ENCODE results near the gene SOWAHA. TPM values are rescaled to one million over a fixed set of nuclear protein-coding genes. Genes with fewer than 3 reads are reported as not detected.
A peak's percentile ranks its signal among the peaks of the same experiment; 100 is the strongest.
"Not testable (repeated sequence)": the region's sequence is repeated elsewhere in the genome, so short reads cannot be mapped to it uniquely, and the experiment has no call there.

SOWAHA gene
- total RNA-seq, 1 experiment from 2014 or later, result 2.9 TPM

DNA sequence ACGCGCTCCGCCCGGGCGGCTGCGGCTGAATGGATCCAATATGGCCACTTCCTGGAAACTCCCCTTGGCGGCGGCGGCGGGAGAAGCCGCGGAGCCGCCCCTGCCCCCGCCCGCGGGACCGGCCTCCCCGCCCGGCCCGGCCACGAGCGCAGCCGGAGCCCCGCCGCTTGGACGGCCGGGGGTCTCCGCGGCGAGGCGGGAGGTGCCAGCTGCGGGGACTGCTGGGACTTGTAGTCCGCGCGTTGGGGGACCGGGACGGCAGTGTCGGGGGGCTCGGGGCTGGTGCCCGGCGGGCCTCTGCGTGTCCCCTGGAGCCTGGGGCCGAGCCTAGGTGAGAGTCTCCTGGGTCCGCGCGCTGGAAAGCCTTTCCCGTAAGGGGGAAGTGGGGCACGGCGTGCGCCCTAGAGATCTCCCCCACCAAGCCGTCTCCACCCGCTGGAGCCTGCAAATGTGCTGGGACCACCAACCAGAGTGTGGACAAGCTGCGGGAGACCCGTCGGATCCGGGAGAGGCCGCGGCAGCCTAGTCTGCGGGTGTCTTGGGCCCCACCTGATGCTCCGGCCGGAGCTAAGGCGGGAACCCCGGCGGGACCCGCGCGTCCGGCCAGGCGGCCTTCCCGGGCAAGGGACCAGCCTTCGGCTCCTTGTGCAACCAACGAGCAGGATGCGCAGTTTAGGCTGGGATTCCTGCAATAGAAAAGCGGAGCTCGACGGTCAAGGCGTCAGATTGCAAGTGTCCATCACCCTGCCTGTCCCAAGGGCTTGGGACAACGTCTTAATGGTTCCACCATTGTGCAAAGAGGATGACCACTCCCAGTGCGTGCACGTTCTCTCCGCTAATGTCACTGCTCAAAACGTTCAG, 35.7 kb upstream of the SOWAHA start, which contains the start of gene SEPTIN8:
Gene SEPTIN8 (minus strand): TSS at position 31 of the 861 bp plus-strand sequence. CDS start 102 bp downstream, outside the sequence.
- peak; percentile 31 for DNase-seq (ENCODE audit: low spot score)

DNA sequence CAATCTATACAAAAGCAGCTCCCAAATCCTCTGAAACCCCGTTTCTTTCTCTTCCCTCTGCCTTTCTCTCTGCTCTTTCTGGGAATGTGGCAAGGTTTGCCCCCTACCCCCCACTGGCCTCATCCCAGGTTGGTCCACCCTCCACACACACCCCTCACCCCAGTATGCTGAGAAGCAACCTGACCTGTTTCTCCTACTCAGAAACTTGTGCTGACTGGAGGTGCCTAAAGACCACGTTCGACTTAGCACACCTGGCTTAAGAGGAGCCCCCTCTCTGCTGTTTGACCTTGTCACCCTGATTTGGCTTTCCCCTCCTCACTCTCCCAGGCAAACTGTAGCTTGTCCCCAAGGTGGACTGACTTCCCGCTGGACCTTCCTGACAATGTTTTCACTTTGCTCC, 35.0 kb upstream of the SOWAHA start:
- DNase-seq (ENCODE audit: low spot score), result no peak

- DNase-seq (ENCODE audit: low spot score), result no peak
Observed at GRCh38 chr5:132778856-132779255, 34.2 kb upstream of the SOWAHA start.

DNA sequence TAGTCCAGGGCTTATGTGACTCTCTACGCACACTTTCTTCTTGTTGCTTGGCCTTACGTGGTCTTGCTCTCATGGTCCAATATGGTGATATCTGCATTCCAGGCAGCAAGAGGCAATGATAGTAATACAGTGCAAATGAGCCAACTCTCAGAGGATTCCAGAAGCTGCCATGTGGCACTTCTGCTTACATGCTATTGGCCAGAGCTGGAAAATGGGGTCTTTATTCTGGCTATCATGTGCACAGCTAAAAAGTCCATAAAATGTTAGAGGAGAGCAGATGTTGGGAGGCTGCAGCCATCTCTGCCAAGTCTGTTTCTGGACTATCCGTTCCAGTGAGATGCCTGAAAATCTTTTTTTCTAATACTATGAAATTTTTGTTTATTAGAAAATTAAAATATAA, 33.1 kb upstream of the SOWAHA start:
- DNase-seq (ENCODE audit: low spot score), result no peak

DNA sequence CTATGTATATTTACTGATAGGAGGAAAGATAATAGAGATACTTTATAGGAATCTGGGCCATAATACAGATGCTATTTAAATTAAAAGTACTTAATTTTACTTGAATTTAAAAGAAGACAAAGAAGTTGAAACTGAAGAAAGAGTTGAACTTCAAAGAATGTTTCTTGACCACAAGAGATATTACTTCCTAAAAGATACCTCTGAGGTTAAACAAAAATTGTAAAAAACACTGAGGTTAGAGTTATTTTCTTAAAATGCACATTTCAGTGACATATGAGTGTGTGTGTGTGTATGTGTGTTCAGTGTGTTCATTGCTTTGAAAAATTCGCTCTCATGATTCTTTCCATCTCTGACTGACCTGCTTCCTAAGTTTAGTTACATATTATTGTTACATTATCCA, 32.5 kb upstream of the SOWAHA start:
- DNase-seq (ENCODE audit: low spot score), result no peak

DNA sequence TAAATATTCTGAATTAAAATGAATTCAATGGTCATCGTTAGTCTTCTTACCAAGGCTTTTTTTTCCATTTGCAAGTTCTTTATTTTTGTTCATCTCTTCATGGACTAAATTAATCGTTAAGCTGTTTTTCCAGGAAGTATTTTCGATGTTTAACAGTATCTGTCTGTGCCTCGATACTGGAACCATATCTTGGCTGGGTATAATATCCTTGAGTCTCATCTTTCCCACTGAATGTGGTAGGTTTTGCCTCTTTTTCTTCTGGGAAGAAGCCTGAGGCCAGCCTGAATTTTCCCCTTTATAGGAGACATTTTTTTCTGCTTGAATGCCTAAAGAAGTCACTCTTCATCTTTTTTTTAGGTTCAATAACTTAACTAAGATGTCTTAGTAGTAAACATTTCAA, 32.1 kb upstream of the SOWAHA start:
- DNase-seq (ENCODE audit: low spot score), result no peak

- no peak for DNase-seq (ENCODE audit: low spot score)
Observed at GRCh38 chr5:132782101-132782500, 31.0 kb upstream of the SOWAHA start.

GRCh38 chr5:132785365-132785764, 27.7 kb upstream of the SOWAHA start:
- DNase-seq (ENCODE audit: low spot score), result no peak

GRCh38 chr5:132785864-132786263, 27.2 kb upstream of the SOWAHA start:
- no peak for DNase-seq (ENCODE audit: low spot score)

DNA sequence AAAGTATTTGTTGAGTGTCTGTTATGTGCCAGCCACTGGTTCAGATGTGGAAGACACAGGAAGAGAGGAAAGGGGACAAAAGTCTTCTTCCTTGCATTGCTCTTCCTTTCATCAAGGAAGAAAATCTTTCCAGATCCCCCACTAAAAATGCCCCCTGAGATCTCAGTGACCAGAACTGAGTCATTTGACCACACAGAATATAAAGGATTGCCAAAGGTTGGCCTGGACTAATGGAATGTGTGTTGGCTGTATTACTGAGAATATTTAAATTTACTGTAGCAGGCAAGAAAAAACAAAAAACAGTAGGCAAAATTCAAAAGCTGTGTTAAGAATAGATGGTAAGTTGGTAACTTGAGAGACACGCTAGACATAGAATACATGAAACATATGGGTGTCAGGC, 26.0 kb upstream of the SOWAHA start:
- no peak for DNase-seq (ENCODE audit: low spot score)

DNA sequence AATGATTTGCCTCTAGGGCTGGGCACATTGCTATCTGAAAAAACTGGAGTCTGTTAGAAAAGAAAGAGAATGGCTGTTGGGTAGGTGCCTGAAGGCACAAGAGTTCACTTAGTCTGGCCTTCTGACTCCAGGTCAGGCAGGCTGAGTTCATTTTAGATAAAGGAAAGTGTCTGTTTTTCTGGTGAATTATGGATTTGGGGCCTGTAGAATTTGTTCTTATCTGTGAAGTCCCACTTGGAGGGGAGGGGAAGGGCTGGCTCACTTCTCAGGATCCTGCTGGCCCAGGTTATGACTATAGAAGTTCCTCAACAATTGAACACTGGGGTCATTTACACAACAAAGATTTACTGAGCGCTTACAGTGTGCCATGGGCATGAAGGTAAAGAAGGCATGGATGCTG, 24.6 kb upstream of the SOWAHA start:
- DNase-seq (ENCODE audit: low spot score), result no peak

DNA sequence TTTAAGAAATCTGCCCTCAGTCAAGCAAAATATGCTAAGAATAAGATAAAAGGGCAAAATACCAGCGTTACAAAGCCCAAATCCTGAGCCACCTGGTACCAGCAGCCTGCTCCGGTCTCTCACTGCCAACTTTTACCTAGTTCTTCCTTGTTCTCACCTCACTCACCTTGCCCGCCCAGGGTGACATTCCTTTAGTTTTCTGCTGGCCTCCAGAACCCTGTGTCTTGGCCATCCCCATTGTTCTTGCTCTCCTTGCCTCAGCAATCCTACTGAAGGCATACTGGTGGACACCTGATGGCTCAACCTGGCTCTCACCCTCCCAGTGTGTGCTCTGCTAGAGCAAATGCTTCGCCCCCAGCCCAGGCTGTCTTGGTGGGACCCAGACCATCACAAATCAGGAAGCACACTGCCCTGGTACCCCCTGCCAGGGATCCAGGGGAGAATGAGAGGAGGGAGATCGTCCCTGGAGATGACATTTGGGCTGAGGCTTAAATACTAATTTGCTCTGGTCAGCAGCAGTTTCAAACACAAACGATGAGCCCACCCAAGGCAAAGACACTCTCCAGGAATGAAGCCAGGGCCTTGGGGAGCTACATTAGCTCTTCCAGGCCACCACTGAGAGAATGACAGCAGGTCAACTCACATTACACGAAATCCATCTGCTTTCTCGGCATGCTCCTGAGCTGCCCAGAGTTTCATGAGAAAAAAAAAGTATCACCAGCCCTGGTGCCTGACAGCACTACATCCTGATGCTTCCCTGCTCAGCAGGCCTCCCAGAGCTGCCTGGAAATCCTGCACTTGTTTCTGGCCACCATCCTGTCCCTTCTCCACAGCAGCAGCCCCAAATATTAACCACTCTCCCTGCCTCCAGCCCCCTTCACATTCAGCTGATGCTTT, 23.9 kb upstream of the SOWAHA start:
- no peak for DNase-seq (ENCODE audit: low spot score)

DNA sequence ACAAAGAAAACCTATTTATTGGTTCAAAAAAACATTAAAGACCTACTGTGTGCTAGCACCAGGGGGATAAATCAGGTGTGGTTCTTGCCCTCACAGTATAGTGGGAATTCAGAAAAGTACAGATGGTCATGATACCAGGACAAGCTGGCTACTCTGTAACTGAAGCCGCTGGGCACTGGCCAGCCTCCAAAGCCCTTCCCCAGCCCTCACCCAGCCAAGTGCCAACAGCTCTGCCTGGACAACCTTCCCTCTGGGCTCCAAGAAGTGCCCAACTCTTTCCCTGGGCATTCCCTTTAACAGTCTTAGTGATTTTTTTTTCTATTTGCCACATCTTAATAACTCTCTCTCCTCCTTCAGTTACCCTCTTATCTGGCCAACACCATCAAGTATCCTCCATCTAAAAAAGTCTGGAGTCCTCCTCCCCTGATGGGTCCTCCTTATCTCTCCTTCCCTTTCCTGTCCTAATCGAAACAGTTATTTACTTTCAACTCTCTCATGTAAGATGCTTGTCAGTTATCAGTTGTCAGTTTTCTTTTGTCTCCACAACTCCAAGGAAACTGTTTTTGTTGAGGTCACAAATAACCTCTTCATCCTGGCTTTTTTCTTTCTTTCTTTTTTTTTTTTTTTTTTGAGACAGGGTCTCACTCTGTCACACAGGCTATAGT, 22.8 kb upstream of the SOWAHA start:
- no peak for DNase-seq (ENCODE audit: low spot score)

DNA sequence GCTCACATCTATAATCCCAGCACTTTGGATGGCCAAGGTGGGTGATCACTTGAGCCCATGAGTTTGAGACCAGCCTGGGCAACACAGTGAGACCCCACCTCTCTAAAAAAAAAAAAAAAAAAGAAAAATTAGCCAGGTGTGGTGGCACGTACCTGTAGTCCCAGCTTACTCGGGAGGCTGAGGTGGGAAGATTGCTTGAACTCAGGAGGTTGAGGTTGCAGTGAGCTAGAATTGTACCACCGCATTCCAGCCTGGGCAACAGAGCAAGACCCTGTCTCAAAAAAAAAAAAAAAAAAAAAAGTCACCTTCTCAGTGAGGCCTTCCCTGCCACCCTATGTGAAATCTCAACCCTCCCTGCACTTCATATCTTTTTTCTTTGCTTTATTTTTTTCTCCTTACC, 22.1 kb upstream of the SOWAHA start:
- no peak for DNase-seq (ENCODE audit: low spot score)

GRCh38 chr5:132797651-132798050, 15.5 kb upstream of the SOWAHA start:
- DNase-seq (ENCODE audit: low spot score), result no peak

GRCh38 chr5:132799392-132799791, 13.7 kb upstream of the SOWAHA start:
- DNase-seq (ENCODE audit: low spot score), result no peak

GRCh38 chr5:132800545-132800944, 12.6 kb upstream of the SOWAHA start:
- DNase-seq (ENCODE audit: low spot score), result no peak

GRCh38 chr5:132802044-132802684, 10.9 kb upstream of the SOWAHA start:
- DNase-seq (ENCODE audit: low spot score), result no peak

DNA sequence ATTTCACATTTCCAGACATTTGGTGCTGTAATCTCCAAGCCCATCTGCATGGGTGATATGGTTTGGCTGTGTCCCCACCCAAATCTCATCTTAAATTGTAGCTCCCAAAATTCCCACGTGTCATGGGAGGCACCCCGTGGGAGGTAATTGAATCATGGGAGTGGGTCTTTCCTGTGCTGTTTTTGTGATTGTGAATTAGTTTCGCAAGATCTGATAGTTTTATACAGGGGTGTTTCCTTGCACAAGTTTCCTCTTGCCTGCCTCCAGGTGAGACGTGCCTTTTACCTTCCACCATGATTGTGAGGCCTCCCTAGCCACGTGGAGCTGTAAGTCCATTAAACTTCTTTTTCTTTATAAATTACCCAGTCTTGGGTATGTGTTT, 10.4 kb upstream of the SOWAHA start:
- not testable (repeated sequence) for DNase-seq (ENCODE audit: low spot score)

DNA sequence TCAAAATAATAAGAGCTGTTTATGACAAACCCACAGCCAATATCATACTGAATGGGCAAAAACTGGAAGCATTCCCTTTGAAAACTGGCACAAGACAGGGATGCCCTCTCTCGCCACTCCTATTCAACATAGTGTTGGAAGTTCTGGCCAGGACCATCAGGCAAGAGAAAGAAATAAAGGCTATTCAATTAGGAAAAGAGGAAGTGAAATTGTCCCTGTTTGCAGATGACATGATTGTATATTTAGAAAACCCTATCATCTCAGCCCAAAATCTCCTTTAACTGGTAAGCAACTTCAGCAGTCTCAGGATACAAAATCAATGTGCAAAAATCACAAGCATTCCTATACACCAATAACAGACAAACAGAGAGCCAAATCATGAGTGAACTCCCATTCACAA, 8.9 kb upstream of the SOWAHA start:
- DNase-seq (ENCODE audit: low spot score), result not testable (repeated sequence)

DNA sequence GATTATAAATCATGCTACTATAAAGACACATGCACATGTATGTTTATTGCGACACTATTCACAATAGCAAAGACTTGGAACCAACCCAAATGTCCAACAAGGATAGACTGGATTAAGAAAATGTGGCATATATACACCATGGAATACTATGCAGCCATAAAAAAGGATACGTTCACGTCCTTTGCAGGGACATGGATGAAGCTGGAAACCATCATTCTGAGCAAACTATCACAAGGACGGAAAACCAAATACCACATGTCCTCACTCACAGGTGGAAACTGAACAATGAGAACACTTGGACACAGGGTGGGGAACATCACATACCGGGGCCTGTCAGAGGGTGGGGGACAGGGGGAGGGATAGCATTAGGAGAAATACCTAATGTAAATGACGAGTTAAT, 7.2 kb upstream of the SOWAHA start:
- not testable (repeated sequence) for DNase-seq (ENCODE audit: low spot score)

DNA sequence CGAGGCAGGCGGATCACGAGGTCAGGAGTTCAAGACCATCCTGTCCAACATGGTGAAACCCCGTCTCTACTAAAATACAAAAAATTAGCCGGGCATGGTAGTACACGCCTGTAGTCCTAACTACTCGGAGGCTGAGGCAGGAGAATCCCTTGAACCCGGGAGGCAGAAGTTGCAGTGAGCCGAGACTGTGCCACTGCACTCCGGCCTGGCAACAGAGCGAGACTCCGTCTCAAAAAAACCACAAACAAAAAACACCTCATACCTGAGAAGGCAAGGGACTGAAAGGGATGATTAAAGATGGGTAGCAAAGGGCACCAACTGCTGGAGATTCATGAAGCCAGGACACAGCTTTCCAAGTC, 6.3 kb upstream of the SOWAHA start:
- not testable (repeated sequence) for DNase-seq (ENCODE audit: low spot score)
